SIG-M5 (cell line): Measurements from ENCODE around the gene PLCE1.

ENCODE experiments used
- DNase-seq: peaks from one replicate; lab custom pipeline; 2025; lab: John Stamatoyannopoulos, UW

The PLCE1 gene

GRCh38 chr10:94024407-94024806, 30.7 kb downstream of the PLCE1 start:
- DNase-seq = no peak

DNA sequence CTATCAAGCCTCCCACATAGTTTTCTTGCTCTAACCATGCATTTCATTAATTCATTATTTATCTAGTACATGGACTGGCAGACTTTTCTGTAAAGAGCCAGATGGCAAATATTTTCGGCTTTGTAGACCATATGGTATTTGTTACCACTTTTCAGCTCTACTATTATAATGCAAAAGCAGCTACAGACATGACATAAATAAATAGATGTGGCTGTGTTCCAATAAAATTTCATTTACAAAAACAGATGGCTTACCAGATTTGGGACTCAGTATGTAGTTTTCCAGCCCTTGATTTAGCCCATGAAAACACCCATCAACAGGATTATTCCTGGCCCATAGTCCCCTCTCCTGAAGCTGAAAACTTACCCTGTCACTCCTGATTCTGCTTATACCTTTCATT, 32.1 kb downstream of the PLCE1 start:
- no peak for DNase-seq

DNA sequence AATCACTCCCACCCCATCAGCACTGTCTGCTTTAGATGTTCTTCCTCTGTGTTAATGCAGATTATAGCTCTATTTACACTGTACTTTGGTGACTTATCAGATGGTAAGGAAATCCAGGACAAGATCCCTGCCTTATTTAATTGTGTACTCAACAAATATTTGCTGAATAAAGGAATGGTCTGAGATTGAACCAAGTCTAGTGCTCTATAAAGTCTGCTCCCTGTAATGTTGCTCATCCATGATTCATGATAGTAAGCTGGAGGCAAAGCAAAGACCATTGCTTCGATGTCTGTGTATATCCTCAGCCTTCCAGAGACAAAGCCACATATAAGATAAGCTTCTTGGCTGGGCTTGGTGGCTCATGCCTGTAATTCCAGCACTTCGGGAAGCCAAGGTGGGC, 33.5 kb downstream of the PLCE1 start:
- DNase-seq = no peak

DNA sequence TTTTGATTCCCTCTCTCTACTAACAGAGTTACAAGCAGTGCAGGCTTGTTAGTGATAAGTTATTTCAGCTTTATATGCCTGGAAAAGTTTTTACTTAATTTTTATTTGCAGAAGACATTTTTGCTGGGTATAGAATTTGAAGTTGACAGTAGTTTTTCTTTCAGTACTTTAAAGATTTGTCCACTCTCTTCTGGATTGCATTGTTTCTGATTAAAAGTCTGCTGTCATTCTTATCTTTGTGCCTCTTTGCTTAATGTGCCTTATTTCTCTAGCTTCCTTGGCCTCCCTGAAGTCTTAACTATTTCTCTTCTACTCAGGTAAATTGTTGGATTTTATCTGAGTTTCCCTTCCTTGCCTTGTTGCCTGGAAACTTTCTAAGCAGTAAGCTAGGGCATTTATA, 36.2 kb downstream of the PLCE1 start:
- no peak for DNase-seq

DNA sequence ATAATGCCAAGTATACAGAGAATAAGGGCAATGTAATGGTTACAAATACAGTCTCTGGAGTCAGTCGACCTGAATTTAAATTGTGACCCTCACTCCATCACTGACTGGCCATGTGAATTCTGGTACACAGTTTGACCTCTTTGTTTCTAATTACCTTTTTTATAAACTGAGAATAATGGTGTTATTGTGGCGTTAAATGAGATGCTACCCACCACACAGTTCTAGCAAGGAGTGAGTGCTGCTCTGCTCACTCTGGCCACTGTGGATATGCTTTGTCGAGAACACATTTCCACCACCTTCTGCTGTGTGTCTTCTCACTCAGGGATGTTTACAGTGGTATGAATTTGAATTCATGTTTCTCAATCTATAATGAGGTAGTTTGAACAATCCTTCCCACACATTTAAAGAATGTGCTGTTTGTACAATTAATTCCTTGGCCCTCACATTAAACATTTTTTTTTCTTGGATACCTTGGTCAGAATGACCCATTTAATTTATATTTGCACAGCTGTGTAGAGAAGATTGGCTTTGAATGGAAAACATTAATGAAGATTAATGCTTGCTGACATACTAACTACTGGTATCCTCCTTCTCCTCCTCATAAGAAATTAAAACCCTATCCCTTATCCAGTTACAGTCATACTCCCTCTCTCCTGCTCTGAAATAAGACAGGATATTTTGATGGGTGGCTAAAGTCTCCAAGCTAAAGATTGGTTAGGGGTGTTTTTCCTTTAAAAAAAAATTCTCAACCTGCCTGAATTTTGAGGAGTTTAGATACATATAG, 42.4 kb downstream of the PLCE1 start:
- no peak for DNase-seq

DNA sequence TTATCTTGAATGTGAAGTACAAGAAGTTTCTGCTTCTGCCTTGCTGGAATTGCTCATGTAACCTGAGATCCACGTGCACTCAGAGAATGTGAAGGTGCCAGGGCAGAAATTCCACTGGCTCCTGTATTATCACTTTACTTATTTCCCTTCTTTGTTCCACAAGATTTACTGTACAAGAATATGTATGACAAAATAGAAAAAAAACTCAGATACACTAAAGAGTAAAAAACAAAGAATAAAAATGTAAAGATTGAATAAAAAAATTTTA, 43.0 kb downstream of the PLCE1 start:
- no peak for DNase-seq

GRCh38 chr10:94037286-94037685, 43.6 kb downstream of the PLCE1 start:
- no peak for DNase-seq

DNA sequence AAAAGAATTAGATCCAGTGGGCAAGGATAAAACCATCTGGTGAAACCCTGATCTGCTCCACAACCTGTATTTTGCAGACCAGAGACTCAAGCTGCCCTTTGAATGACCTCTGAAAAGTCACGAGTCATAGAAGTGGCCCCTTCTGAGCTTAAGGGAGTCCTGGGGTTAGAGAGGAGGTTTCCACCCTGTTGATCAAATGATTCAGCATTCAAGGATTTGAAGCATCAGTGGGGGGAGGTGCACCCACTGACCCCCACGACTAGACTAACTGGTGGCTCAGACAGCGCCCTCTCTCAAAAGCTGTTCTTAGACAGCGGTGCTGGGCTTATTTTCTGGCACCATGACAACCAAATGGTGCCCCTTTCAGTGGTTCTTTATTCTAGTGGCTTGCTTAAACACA, 44.3 kb downstream of the PLCE1 start:
- no peak for DNase-seq

- DNase-seq = no peak
These were observed 47.5 kb downstream of the PLCE1 start for GRCh38 chr10:94041206-94041605.

- DNase-seq = no peak
These were observed 48.5 kb downstream of the PLCE1 start for GRCh38 chr10:94042001-94042833.

DNA sequence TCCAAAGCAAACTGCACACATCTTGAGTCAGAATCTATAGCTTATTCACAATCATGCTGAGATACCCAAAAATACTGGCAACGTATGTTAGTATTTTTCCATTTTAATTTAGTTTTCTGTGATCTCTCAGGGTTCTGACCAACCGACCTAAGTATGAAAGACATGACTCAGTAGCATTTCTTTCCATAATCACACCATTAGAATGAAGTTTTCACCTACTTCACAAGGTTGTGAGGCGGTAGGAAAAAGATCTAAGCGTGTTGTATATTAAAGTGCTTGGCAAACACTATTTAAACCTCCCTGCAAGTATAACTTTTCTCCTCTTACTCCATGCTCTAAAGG, 49.1 kb downstream of the PLCE1 start:
- DNase-seq = no peak
